ENCODE measurements around the gene PTPA.

The PTPA gene

GRCh38 chr9:129176701-129177442, 65.7 kb downstream of the PTPA start:
- TF ChIP-seq GATA2 (IDR thresholded peaks at IDR 0.05; ENCODE audit: low read depth, low read length) = no peak
- TF ChIP-seq GATA3 (IDR thresholded peaks at IDR 0.05; ENCODE audit: low read depth, low read length) = no peak

DNA sequence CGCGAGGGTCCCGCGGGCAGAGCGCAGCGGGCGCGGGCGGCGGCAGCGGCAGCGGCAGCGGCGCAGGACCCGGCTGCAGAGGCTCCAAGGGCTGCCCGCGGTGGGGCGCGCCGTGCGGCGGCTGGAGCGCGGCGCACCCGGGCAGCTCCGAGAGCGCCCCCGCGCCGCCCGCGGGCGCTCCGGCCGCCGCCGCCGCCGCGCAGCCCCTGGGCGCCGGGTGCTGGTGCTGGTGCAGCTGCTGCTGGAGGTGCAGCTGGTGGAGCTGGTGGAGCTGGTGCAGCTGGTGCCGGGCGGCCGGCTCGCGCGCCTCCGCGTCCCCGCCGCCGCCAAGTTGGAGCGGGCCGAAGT, 66.2 kb downstream of the PTPA start:
- TF ChIP-seq GATA3 (IDR thresholded peaks at IDR 0.05; ENCODE audit: low read depth, low read length) (no peak), GATA2 (IDR thresholded peaks at IDR 0.05; ENCODE audit: low read depth, low read length) (no peak)

DNA sequence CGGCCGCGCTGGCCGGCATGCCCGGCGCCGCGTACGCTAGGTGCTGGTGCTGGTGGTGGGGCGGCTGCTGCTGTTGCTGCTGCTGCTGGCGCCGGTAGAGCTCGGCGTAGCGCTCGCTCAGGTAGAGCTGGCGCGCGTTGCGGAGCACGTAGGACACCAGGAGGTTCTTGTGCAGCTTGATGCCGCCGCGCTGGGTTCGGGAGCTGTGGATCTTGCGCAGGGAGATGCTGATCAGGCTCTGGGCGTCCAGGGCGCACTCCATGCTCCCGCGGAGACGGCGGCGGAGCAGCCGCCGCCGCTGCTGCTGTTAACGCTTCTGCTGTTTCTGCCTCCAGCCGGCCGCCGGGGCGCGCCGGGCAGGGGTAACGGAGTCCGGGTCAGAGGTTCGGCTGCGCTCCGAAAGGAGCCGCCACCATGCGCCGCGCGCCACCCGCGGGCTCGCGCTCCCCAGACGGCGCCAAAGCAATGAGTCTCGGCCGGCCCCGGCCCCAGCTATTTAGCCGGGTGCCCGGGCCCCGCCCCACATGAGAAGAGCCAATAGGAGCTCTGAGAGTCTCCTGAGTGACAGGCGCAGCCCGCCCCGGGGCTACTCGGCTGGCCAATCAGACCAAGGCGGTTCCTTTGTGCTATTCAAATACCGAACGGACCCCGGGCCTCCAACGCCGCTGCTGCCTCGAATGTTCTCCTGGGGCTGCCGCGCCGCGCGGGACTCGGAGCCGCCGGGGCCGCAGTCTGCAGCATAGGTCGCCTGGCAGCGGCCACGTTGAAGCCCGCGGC, 66.8 kb downstream of the PTPA start, which contains the start of gene IER5L:
TSS of gene IER5L (minus strand) at position 471 of the 777 bp plus-strand sequence. CDS start at position 262, 209 bp downstream.
- TF ChIP-seq GATA2 (IDR thresholded peaks at IDR 0.05; ENCODE audit: low read depth, low read length) (no peak), GATA3 (IDR thresholded peaks at IDR 0.05; ENCODE audit: low read depth, low read length) (no peak)

DNA sequence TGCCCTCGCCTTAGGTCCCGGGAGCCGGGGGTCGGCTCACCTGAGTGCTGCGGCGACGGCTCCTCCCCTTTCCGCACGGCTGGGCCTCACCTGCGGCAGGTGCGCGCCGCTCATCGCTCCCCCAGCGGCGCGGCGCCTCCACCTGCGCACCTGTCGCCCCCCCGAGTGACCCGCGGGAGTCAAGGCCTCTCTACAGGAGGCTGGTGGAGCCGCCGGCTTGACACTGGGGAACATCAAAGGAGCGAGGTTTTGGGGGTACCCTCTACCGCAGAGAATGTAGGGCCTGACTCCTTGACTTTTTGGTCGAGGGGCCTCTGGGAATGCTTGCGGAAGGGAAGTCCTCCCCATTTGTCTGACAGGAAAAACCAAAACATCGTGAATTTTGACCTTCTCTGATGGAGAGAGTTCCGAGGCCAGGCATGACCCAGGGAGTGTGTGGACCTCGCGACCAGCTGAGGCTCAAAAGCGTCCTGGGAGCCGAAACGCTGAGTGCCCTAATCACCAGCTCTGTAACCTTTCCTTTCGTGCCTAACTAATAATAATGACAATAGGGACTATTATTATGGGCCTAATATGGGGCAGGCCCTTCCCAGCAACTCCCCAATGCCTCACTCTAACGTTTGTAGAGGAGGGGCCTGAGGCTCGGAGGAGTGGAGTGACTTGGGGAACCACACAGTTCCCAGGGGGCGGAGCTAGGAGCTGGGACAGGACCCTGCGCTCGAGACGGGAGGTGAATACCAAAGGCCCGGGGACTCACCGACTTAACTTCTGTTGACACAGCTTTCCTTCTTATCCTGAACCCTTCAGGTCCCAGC, 67.6 kb downstream of the PTPA start:
- TF ChIP-seq GATA2 (IDR thresholded peaks at IDR 0.05; ENCODE audit: low read depth, low read length) = no peak
- TF ChIP-seq GATA3 (IDR thresholded peaks at IDR 0.05; ENCODE audit: low read depth, low read length) = no peak

GRCh38 chr9:129181246-129181645, 70.0 kb downstream of the PTPA start:
- TF ChIP-seq GATA3 (IDR thresholded peaks at IDR 0.05; ENCODE audit: low read depth, low read length) (no peak), GATA2 (IDR thresholded peaks at IDR 0.05; ENCODE audit: low read depth, low read length) (no peak)

- TF ChIP-seq GATA2 (IDR thresholded peaks at IDR 0.05; ENCODE audit: low read depth, low read length) = no peak
Observed at GRCh38 chr9:129182122-129182521, 70.9 kb downstream of the PTPA start.

DNA sequence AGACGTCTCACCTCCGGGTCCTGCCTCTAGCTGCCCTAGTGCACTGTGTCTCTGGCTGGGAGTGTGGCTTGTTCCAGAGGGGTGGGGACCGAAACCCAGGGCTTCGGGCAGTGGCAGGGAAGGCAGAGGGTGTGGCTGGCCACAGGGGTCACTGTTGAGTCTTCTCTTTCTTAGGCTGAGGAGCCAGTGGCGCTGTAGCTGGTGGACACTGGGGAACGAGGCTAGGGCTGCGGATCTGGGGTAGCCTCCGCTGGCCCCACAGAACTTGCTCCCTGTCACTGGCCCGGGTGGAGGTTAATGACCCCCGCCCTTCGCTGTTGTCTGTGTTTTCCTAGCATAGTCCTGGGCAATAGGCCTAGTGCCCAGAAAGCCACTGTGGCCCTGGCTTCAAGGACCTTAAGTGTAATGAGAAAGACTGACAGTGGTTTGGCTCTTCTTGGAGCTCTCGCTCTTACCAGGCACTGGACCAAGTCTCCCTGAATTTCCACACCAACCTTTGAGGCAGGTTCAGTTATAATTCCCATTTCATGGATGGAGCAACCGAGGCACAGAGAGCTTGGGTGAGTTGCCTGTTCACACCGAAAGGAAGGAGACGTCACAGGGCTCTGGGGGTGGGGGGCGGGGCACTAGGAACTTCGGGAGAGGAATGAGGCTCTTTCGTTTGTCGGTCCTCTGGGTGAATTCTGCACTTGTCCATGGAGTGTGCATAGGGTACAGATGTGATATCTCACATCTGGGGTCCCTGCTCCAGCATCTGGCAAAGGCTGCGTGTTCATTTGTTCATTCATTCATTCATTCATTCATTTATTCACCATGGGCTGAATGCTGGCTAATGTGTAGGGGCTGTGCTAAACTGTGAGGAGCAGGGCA, 71.6 kb downstream of the PTPA start:
- TF ChIP-seq GATA3 (IDR thresholded peaks at IDR 0.05; ENCODE audit: low read depth, low read length) = no peak
- no peak for TF ChIP-seq GATA2 (IDR thresholded peaks at IDR 0.05; ENCODE audit: low read depth, low read length)

DNA sequence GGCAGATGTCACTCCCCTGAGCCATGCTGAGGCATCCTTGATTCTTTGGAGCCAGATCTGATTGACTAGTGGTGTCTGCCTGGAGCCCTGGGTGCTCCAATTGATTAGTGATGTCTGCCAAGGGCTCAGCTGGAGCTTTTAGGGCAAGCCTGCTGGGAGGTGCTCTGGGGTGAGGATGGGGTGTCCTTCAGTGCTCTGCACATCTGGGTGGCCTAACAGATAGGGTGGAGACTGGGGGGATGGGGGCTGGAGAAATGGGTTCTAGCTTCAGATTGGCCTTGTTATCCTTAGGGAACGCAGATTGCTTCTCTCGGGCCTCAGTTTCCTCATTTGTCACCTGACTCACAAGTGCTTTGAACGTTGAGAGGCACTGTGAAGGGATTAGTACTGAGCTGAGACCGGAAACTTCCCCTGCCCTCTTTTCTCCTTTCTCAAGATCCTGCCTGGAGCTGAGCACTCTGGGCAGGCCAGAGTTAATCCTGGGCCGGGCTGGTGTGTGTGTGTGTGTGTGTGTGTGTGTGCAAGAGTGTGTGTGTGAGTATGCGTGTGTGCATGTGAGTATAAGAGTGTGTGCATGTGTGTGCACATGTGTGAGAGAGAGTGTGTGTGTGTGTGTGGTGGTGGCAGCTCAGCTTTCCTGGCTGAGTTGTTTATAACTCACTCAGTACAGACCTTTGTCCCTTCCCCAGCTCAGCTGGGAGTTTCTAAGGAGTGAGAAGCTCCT, 72.4 kb downstream of the PTPA start:
- TF ChIP-seq GATA2 (IDR thresholded peaks at IDR 0.05; ENCODE audit: low read depth, low read length) = no peak
- TF ChIP-seq GATA3 (IDR thresholded peaks at IDR 0.05; ENCODE audit: low read depth, low read length) = no peak

DNA sequence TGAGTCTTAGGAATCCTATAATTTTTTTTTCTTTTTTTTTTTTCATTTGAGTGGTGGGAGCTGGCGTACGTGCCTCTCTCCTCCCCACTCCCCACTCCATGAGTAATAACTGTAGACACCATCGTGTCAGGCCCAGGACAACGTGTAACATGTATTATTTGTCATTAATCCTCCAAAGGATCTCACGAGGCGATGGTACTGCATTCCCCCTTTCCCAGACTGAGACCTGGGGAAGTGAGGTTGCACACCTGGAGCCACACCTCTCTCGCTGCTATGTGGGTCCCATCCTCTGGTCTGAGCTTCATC, 73.0 kb downstream of the PTPA start:
- no peak for TF ChIP-seq GATA2 (IDR thresholded peaks at IDR 0.05; ENCODE audit: low read depth, low read length)
- no peak for TF ChIP-seq GATA3 (IDR thresholded peaks at IDR 0.05; ENCODE audit: low read depth, low read length)

- TF ChIP-seq GATA2 (IDR thresholded peaks at IDR 0.05; ENCODE audit: low read depth, low read length) (no peak), GATA3 (IDR thresholded peaks at IDR 0.05; ENCODE audit: low read depth, low read length) (no peak)
Observed at GRCh38 chr9:129184596-129185122, 73.4 kb downstream of the PTPA start.

DNA sequence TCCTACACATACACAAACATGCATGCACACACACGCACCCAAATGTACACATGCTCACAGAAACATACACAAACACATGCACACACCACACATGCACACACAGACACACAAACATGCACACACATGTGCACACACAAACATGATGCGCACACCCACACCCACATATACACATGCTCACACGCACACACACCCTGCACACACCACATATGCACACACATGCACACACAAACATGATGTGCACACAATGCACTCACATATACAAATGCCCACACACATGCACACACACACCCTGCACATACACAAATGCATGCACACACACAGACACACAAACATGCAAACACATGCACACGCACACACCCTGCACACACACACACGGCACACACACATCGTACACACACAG, 74.2 kb downstream of the PTPA start:
- TF ChIP-seq GATA2 (IDR thresholded peaks at IDR 0.05; ENCODE audit: low read depth, low read length) = no peak
- TF ChIP-seq GATA3 (IDR thresholded peaks at IDR 0.05; ENCODE audit: low read depth, low read length) = no peak

- TF ChIP-seq GATA2 (IDR thresholded peaks at IDR 0.05; ENCODE audit: low read depth, low read length) (no peak), GATA3 (IDR thresholded peaks at IDR 0.05; ENCODE audit: low read depth, low read length) (no peak)
Observed at GRCh38 chr9:129185991-129186390, 74.8 kb downstream of the PTPA start.

GRCh38 chr9:129187042-129187441, 75.8 kb downstream of the PTPA start:
- TF ChIP-seq GATA3 (IDR thresholded peaks at IDR 0.05; ENCODE audit: low read depth, low read length) = no peak
- TF ChIP-seq GATA2 (IDR thresholded peaks at IDR 0.05; ENCODE audit: low read depth, low read length) = no peak
